Gastrocnemius medialis (tissue), 4 donors: ENCODE data around the gene SH3RF1.

ENCODE experiments used
- CTCF ChIP-seq, 5 experiments: fragments of 450-650 bp in 3 of 5; fragments of 200-600 bp in 2 of 5; sonication (generic) in 2 of 5; IDR thresholded peaks in 4 of 5; conservative IDR thresholded peaks in 1 of 5; 1 replicate in 4 of 5; 2 replicates in 1 of 5; pipeline ENCODE4 v1.5.1; 2016 to 2019; ENCODE audit warnings: antibody characterized with exemption in 5 of 5, mild to moderate bottlenecking in 3 of 5, moderate library complexity in 3 of 5
- POLR2A ChIP-seq, 2 donors: fragments of 450-650 bp; IDR thresholded peaks; one replicate each; pipeline ENCODE4 v1.6.1; 2017; ENCODE audit warnings: antibody characterized with exemption in 2 of 2, mild to moderate bottlenecking in 2 of 2, moderate library complexity in 2 of 2

- no peak for TF ChIP-seq CTCF (IDR thresholded peaks at IDR 0.05 in 4 of 5, conservative IDR thresholded peaks at IDR 0.05 in 1 of 5)
- TF ChIP-seq POLR2A (IDR thresholded peaks at IDR 0.05) = no peak
Observed at GRCh38 chr4:169160825-169161224, 109.9 kb downstream of the SH3RF1 start.
